SU-DHL-6 (cell line): ENCODE data around the gene TMPRSS13.

Experiments used
- H2AFZ ChIP-seq: fragments of 200-600 bp; sonication (generic); 2 replicates; pipeline ENCODE4 v1.6.1; 2014; ENCODE audit warnings: low read depth, mild to moderate bottlenecking, moderate library complexity, mixed read lengths, antibody characterized with exemption, low read length; ENCODE audit not compliant: severe bottlenecking
- H3F3A ChIP-seq: fragments of 200-600 bp; shearing (Covaris generic); 2 replicates; pipeline ENCODE4 v1.6.0; 2016; ENCODE audit warnings: antibody characterized with exemption, mild to moderate bottlenecking; ENCODE audit not compliant: insufficient read depth
- H3K27ac ChIP-seq: fragments of 200-600 bp; sonication (generic); 2 replicates; pipeline ENCODE4 v1.5.1; 2016; ENCODE audit warnings: low read depth, mild to moderate bottlenecking, low read length, moderate library complexity, mixed read lengths
- H3K27me3 ChIP-seq: fragments of 200-600 bp; sonication (generic), shearing (Covaris generic); 2 replicates; pipeline ENCODE4 v1.6.0; 2014; ENCODE audit warnings: mild to moderate bottlenecking, low read length
- H3K36me3 ChIP-seq: fragments of 200-600 bp; sonication (generic); 2 replicates; pipeline ENCODE4 v1.6.1; 2014; ENCODE audit warnings: mild to moderate bottlenecking, low read length, mixed read lengths
- H3K4me2 ChIP-seq: fragments of 300-600, 200-600 bp; shearing (Covaris generic), sonication (generic); 2 replicates; pipeline ENCODE4 v1.6.0; 2014; ENCODE audit warnings: low read length, low read depth, mild to moderate bottlenecking; ENCODE audit not compliant: poor library complexity, severe bottlenecking
- H3K4me3 ChIP-seq: fragments of 200-600 bp; sonication (generic); 2 replicates; pipeline ENCODE4 v1.5.1; 2014; ENCODE audit warnings: antibody characterized with exemption, low read length, mild to moderate bottlenecking, mixed read lengths; ENCODE audit not compliant: insufficient read depth, poor library complexity, severe bottlenecking
- H3K79me2 ChIP-seq: fragments of 200-600 bp; sonication (generic); 2 replicates; pipeline ENCODE4 v1.6.1; 2014; ENCODE audit warnings: mild to moderate bottlenecking, low read length, moderate library complexity; ENCODE audit not compliant: insufficient read depth
- H3K9ac ChIP-seq: fragments of 200-600 bp; sonication (generic); 2 replicates; pipeline ENCODE4 v1.7.0; 2014; ENCODE audit warnings: mild to moderate bottlenecking, low read length
- H3K9me2 ChIP-seq: fragments of 200-600 bp; sonication (generic); replicated peaks from 2 replicates; pipeline ENCODE4 v1.6.1; 2014; ENCODE audit warnings: low read length; ENCODE audit not compliant: insufficient read depth
- H3K9me3 ChIP-seq: fragments of 200-600 bp; sonication (generic); 2 replicates; pipeline ENCODE4 v1.6.1; 2014; ENCODE audit warnings: low read length, mixed read lengths; ENCODE audit not compliant: insufficient read depth
- H4K20me1 ChIP-seq: fragments of 200-600 bp; sonication (generic); 2 replicates; pipeline ENCODE4 v1.6.1; 2014; ENCODE audit warnings: low read depth, mild to moderate bottlenecking, antibody characterized with exemption, low read length, moderate library complexity, mixed read lengths
- EZH2phosphoT487 ChIP-seq: fragments of 200-600 bp; sonication (generic), shearing (Covaris generic); conservative IDR thresholded peaks from 2 replicates; pipeline ENCODE4 v1.6.1; 2018; ENCODE audit warnings: mild to moderate bottlenecking, antibody characterized with exemption, low read length, moderate library complexity, mixed read lengths
- TF ChIP-seq, protein P1 (sequence below): fragments of 200-600 bp; sonication (generic); IDR thresholded peaks from one replicate; pipeline ENCODE4 v1.5.1; 2017; ENCODE audit warnings: antibody characterized with exemption, mild to moderate bottlenecking, low read length, moderate library complexity; ENCODE audit not compliant: insufficient read depth, poor library complexity, severe bottlenecking

The TMPRSS13 gene

DNA sequence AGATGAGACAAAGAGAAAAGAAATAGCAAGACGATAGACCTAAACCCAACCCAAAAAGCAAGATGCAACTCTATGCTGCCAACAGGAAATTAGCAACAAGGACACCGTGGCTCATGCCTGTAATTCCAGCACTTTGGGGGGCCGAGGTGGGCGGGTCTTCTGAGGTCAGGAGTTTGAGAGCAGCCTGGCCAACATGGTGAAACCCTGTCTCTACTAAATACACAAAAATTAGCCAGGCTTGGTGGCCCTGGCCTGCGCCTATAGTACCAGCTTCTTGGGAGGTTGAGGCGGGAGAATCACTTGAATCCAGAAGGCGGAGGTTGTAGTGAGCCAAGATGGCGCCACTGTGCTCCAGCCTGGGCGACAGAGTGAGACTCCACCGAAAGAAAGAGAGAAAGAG lies 32.7 kb upstream of the TMPRSS13 start:
- 0 out of 2 replicates have a peak, but pooled peaks cover 7% of the 10 kb centered on the region for H3F3A ChIP-seq
- no peaks in the 10 kb centered on the region for H3K79me2 ChIP-seq
- H3K4me3 ChIP-seq = no peak overlapping the region
- H3K36me3 ChIP-seq = peaks cover 2% of the 10 kb centered on the region; the same call in 1 of the 2 replicates
- H3K4me2 ChIP-seq = no peak overlapping the region
- H3K9ac ChIP-seq = no peak overlapping the region
- no peak for TF ChIP-seq EZH2phosphoT487
- TF ChIP-seq, protein P1, sequence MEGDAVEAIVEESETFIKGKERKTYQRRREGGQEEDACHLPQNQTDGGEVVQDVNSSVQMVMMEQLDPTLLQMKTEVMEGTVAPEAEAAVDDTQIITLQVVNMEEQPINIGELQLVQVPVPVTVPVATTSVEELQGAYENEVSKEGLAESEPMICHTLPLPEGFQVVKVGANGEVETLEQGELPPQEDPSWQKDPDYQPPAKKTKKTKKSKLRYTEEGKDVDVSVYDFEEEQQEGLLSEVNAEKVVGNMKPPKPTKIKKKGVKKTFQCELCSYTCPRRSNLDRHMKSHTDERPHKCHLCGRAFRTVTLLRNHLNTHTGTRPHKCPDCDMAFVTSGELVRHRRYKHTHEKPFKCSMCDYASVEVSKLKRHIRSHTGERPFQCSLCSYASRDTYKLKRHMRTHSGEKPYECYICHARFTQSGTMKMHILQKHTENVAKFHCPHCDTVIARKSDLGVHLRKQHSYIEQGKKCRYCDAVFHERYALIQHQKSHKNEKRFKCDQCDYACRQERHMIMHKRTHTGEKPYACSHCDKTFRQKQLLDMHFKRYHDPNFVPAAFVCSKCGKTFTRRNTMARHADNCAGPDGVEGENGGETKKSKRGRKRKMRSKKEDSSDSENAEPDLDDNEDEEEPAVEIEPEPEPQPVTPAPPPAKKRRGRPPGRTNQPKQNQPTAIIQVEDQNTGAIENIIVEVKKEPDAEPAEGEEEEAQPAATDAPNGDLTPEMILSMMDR = no peak
- no peak overlapping the region for H3K27ac ChIP-seq
- no peak overlapping the region for H2AFZ ChIP-seq
- no peaks in the 10 kb centered on the region for H3K9me3 ChIP-seq
- H3K9me2 ChIP-seq = no peaks in the 10 kb centered on the region
- H3K27me3 ChIP-seq = no peaks in the 10 kb centered on the region
- H4K20me1 ChIP-seq = no peaks in the 10 kb centered on the region

DNA sequence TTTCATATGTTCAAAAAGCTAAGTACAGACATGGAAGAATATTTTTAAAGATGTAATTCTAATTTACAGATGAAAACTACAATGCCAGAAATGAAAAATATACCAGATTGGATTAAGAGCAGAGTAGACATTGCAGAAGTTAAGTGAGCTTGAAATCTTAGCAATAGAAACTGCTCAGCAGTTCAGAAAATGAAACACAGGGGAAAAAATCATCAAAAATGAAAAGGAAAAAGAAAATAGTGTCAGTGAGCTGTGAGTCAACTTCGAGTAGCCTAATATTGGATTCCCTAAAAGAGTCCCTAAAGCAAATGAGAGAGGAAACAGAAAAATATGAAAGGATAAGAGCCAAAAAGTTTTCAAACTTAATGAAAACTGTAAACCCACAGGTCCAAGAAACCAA lies 31.2 kb upstream of the TMPRSS13 start:
- Histone ChIP-seq H3K27me3 (no peaks in the 10 kb centered on the region), H3K27ac (no peak overlapping the region), H3K79me2 (no peaks in the 10 kb centered on the region), H3K36me3 (peaks cover 2% of the 10 kb centered on the region; the same call in 1 of the 2 replicates), H3K9ac (no peak overlapping the region), H3K4me2 (no peak overlapping the region), H3K9me3 (no peaks in the 10 kb centered on the region), H3K9me2 (no peaks in the 10 kb centered on the region), H3K4me3 (no peak overlapping the region), H2AFZ (no peak overlapping the region), H3F3A (0 out of 2 replicates have a peak, but pooled peaks cover 4% of the 10 kb centered on the region), H4K20me1 (no peaks in the 10 kb centered on the region)
- TF ChIP-seq EZH2phosphoT487 = no peak
- TF ChIP-seq, protein P1 = no peak

DNA sequence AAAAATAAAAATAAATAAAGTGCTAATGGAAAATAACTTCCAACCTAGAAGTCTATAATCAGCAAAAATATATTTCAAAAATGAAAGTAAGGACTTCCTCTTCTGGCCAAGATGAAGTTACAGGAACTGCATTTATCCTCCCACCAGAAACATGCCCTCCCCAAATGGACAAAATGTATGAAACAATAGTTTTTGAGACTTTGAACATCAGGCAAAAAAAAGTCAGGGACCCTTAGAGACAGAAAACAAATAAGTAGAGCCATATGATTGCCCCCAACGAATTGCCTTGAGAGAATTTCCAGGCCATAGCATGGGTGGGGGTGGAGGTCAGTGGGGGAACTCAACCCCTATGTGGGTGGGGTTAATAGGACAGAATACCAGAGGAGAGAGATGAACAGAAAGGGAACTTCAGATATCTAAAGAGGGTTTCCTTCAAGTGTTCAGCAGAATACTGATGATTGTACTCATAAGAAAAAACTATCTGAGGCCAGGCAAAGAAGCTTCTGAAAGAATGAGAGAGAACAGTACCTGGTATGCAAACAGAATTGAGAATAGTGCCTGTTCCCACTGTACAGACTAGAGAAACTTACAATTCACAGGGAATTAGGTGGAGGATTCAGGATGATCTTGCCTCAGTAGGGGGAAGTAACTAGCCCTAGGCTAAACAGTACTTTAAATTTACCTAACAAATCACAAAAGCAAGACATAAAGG lies 30.4 kb upstream of the TMPRSS13 start:
- no peak for TF ChIP-seq EZH2phosphoT487
- TF ChIP-seq, protein P1 = no peak
- H3K79me2 ChIP-seq = no peaks in the 10 kb centered on the region
- peaks cover 2% of the 10 kb centered on the region; the same call in 1 of the 2 replicates for H3K36me3 ChIP-seq
- peak overlapping the region; percentile 48 for H2AFZ ChIP-seq
- 0 out of 2 replicates have a peak, but pooled peaks cover 4% of the 10 kb centered on the region for H3F3A ChIP-seq
- H3K27me3 ChIP-seq = no peaks in the 10 kb centered on the region
- 0 out of 2 replicates have a peak overlapping the region, but pooled peaks have one; percentile 7 for H3K9ac ChIP-seq
- H3K9me3 ChIP-seq = no peaks in the 10 kb centered on the region
- no peaks in the 10 kb centered on the region for H3K9me2 ChIP-seq
- H3K4me3 ChIP-seq = no peak overlapping the region
- H4K20me1 ChIP-seq = no peaks in the 10 kb centered on the region
- no peak overlapping the region for H3K27ac ChIP-seq
- H3K4me2 ChIP-seq = peak overlapping the region; percentile 40
